ENCODE measurements around the gene TRPC4AP. TPM values are rescaled to one million over a fixed set of nuclear protein-coding genes. Genes with fewer than 3 reads are reported as not detected.
"Not testable (repeated sequence)": the region's sequence is repeated elsewhere in the genome, so short reads cannot be mapped to it uniquely, and the experiment has no call there.

Gene TRPC4AP
- total RNA-seq, 3 donors from 2014 or later, result 49.6 to 60.5 (median 53.8) TPM

DNA sequence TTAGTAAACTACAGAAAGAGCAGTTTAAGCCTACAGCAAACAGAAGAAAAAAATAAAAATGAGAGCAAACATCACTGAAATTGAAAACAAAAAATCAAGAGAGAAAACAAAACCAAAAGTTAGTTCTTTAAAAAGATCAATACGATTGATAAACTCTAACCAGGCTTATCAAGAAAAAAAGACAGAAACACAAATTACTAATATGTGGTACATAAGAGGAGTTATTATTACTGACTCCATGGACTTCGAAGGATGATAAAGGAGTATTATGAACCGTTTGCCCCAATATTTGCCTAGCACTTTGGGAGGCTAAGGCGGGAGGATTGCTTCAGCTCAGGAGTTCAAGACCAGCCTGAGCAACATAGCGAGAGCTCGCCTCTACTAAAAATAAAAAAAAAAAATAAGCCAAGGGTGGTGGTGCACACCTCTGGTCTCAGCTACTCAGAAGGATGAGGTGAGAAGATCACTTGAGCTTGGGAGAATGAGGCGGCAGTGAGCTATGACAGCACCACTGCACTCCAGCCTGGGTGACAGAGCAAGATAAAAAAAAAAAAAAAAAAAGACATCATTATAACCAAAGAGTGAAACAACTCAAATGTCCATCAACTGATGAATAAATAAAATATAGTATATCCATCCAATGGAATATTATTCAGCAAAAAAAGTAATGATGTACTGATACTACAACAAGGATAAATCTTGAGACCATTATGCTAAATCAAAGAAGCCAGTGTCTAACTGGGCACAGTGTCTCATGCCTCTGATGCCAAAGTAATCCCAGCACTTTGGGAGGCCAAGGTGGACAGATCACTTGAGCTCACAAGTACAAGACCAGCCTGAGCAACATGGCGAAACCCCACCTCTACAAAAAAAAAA is 12.9 kb downstream of the TRPC4AP start:
- H3K4me1 ChIP-seq (ENCODE audit: low read depth), result peaks cover 9% of the 10 kb centered on the region
- TF ChIP-seq, protein P1, sequence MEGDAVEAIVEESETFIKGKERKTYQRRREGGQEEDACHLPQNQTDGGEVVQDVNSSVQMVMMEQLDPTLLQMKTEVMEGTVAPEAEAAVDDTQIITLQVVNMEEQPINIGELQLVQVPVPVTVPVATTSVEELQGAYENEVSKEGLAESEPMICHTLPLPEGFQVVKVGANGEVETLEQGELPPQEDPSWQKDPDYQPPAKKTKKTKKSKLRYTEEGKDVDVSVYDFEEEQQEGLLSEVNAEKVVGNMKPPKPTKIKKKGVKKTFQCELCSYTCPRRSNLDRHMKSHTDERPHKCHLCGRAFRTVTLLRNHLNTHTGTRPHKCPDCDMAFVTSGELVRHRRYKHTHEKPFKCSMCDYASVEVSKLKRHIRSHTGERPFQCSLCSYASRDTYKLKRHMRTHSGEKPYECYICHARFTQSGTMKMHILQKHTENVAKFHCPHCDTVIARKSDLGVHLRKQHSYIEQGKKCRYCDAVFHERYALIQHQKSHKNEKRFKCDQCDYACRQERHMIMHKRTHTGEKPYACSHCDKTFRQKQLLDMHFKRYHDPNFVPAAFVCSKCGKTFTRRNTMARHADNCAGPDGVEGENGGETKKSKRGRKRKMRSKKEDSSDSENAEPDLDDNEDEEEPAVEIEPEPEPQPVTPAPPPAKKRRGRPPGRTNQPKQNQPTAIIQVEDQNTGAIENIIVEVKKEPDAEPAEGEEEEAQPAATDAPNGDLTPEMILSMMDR (IDR thresholded peaks at IDR 0.05), result no peak
- ATAC-seq, result no peak

DNA sequence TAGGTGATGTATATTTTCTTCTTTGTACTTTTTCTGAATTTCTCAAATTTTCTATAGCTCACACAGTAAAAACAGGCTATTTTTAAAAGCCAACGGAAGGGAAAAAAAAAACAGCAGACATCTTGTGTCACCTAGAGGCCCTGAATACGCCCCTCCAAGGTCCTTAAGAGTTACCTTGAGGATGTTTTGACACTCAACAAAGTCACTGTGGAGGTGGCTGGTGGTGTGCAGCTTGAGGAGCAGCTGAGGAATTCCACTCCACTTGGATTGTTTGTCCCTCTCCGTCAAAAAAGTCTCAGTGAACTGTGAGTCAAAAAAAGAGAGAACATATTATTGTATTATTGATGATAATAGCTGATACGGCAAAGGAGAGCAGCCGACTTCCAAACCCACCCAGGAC is 14.7 kb downstream of the TRPC4AP start:
- TF ChIP-seq, protein P1 (IDR thresholded peaks at IDR 0.05), result no peak
- H3K4me1 ChIP-seq (ENCODE audit: low read depth), result peaks cover 9% of the 10 kb centered on the region
- no peak for DNase-seq
- H3K4me3 ChIP-seq, result no peak overlapping the region
- H3K36me3 ChIP-seq (ENCODE audit: low read depth), result no peaks in the 10 kb centered on the region
- intact Hi-C loops (cut with DNase I, micrococcal nuclease), result no loop called here
- no peak for ATAC-seq
- H3K9me3 ChIP-seq, result no peaks in the 10 kb centered on the region

More for the DNA sequence above, 12.9 kb downstream of the TRPC4AP start:
- H3K4me3 ChIP-seq, result no peak overlapping the region
- no peaks in the 10 kb centered on the region for H3K9me3 ChIP-seq
- no peak for DNase-seq
- H3K36me3 ChIP-seq (ENCODE audit: low read depth), result no peaks in the 10 kb centered on the region
- intact Hi-C loops (cut with DNase I, micrococcal nuclease), result no loop called here

GRCh38 chr20:35077341-35077740 is 15.3 kb downstream of the TRPC4AP start:
- DNase-seq (no peak), ATAC-seq (no peak)
- Histone ChIP-seq H3K9me3 (no peaks in the 10 kb centered on the region), H3K4me3 (no peak overlapping the region), H3K4me1 (ENCODE audit: low read depth) (peaks cover 9% of the 10 kb centered on the region), H3K36me3 (ENCODE audit: low read depth) (no peaks in the 10 kb centered on the region)
- intact Hi-C loops (cut with DNase I, micrococcal nuclease), result no loop called here
- TF ChIP-seq, protein P1 (IDR thresholded peaks at IDR 0.05), result no peak

DNA sequence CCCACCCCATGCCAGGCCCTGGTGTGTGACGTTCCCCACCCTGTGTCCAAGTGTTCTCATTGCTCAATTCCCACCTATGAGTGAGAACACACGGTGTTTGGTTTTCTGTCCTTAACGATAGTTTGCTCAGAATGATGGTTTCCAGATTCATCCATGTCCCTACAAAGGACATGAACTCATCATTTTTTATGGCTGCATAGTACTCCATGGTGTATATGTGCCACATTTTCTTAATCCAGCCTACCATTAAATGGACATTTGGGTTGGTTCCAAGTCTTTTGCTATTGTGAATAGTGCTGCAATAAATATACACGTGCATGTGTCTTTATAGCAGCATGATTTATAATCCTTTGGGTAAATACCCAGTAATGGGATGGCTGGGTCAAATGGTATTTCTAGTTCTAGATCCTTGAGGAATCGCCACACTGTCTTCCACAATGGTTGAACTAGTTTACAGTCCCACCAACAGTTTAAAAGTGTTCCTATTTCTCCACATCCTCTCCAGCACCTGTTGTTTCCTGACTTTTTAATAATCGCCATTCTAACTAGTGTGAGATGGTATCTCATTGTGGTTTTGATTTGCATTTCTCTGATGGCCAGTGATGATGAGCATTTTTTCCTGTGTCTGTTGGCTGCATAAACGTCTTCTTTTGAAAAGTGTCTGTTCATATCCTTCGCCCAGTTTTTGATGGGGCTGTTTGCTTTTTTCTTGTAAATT is 21.0 kb downstream of the TRPC4AP start:
- ATAC-seq; intact Hi-C loops (cut with DNase I, micrococcal nuclease); H3K4me3 ChIP-seq; H3K36me3 ChIP-seq (ENCODE audit: low read depth); H3K4me1 ChIP-seq (ENCODE audit: low read depth); DNase-seq; H3K9me3 ChIP-seq: not testable (repeated sequence)

GRCh38 chr20:35066194-35066593 is 26.4 kb downstream of the TRPC4AP start:
- no peak for DNase-seq
- TF ChIP-seq, protein P1 (IDR thresholded peaks at IDR 0.05), result no peak
- Histone ChIP-seq H3K9me3 (no peaks in the 10 kb centered on the region), H3K36me3 (ENCODE audit: low read depth) (no peaks in the 10 kb centered on the region), H3K4me1 (ENCODE audit: low read depth) (no peaks in the 10 kb centered on the region), H3K4me3 (no peak overlapping the region)
- no peak for ATAC-seq
- intact Hi-C loops (cut with DNase I, micrococcal nuclease), result no loop called here

DNA sequence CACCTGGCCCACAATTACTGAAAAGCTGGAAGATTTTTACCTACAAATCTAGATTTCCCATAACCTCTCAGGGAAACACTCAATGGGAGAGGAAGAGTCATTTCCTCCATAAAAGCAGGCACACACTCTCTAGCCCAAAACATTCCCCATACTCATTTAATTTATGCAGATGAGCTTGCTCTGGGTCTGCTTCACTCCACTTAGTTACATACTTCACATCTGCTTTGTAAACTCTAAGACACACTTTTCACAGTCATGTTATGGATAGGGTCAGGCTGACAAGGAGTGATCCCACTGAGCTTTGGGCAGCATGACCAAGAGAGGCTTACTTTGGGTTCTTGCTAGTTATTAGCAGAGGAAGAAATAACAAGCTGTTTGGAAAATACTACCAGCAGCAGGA is 27.4 kb downstream of the TRPC4AP start:
- TF ChIP-seq, protein P1 (IDR thresholded peaks at IDR 0.05), result no peak
- ATAC-seq, result no peak
- no peaks in the 10 kb centered on the region for H3K4me1 ChIP-seq (ENCODE audit: low read depth)
- no peak overlapping the region for H3K4me3 ChIP-seq
- intact Hi-C loops (cut with DNase I, micrococcal nuclease), result no loop called here
- H3K9me3 ChIP-seq, result no peaks in the 10 kb centered on the region
- DNase-seq, result no peak
- H3K36me3 ChIP-seq (ENCODE audit: low read depth), result no peaks in the 10 kb centered on the region
